BLaER1 (cell line): ENCODE data around the gene FBXO36.

ENCODE experiments used
- H3K27ac ChIP-seq: shearing (Covaris generic); formaldehyde crosslinking; 2 replicates; pipeline ENCODE4 v1.8.1; 2022
- H3K27me3 ChIP-seq: shearing (Covaris generic); formaldehyde crosslinking; 2 replicates; pipeline ENCODE4 v1.8.1; 2022
- H3K36me3 ChIP-seq: shearing (Covaris generic); formaldehyde crosslinking; 2 replicates; pipeline ENCODE4 v1.8.1; 2022
- H3K4me1 ChIP-seq: shearing (Covaris generic); formaldehyde crosslinking; 2 replicates; pipeline ENCODE4 v1.8.1; 2022
- H3K4me2 ChIP-seq: shearing (Covaris generic); formaldehyde crosslinking; 2 replicates; pipeline ENCODE4 v1.8.1; 2022
- H3K4me3 ChIP-seq: shearing (Covaris generic); formaldehyde crosslinking; 2 replicates; pipeline ENCODE4 v1.8.1; 2022
- H3K9ac ChIP-seq: shearing (Covaris generic); formaldehyde crosslinking; 2 replicates; pipeline ENCODE4 v1.8.1; 2022
- H3K9me3 ChIP-seq: shearing (Covaris generic); formaldehyde crosslinking; 2 replicates; pipeline ENCODE4 v1.8.1; 2022
- H4K20me1 ChIP-seq: shearing (Covaris generic); formaldehyde crosslinking; 2 replicates; pipeline ENCODE4 v1.8.1; 2022
- Cebpa-rat ChIP-seq: shearing (Covaris generic); IDR thresholded peaks from 2 replicates; pipeline ENCODE4 v1.8.1; 2022

Gene FBXO36, protein sequence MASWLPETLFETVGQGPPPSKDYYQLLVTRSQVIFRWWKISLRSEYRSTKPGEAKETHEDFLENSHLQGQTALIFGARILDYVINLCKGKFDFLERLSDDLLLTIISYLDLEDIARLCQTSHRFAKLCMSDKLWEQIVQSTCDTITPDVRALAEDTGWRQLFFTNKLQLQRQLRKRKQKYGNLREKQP

DNA sequence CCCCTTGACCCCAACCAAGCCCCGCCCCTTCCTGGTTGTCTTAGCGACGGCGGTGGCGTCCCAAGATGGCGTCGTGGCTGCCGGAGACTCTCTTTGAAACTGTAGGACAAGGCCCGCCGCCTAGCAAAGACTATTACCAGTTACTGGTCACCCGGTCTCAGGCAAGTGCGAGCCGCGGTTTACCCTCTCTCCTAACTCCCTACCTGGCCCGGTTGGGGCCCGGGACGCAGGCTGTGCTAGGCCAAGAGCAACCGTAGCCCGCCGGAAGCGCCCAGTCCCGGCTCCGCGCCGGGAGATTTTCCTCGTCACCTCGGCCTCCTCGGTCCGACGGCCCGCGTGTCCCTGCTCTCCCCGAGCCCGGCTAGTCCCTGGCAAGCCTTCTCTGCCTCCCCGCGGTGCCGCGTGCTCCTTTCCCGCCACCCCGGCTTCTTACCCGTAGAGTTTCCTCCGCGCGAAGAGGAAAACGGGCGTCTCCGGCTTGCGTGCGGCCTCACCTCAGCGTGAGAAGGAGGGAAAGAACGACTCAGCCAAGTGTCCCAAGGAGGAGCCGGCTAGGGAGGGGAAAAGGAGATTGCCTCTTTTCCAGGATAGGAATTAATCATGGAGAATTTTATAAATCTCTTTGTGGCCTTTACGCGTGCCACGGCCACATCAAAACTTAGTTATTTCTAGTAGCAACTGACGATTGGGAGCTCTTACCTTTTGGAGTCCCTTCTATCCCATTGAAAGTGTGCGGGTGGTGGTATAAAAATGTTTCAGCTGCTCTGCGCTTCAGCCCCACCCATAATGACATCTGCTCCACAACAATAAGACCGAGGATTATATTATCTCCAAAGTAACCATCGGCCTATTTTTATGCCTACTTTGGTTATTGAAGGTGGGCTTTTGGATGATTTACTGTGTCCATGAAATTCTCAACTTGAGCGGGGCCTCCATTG lies at the start of gene FBXO36:
Gene FBXO36, plus strand, starts transcription at position 55 of the 938 bp plus-strand sequence. Its CDS starts 11 bp downstream, at position 66.
- Histone ChIP-seq H4K20me1 (peaks cover 31% of the 10 kb centered on the region), H3K4me2 (peak within 1 kb of the TSS; percentile 97), H3K27ac (peak within 1 kb of the TSS; percentile 95), H3K9ac (peak within 1 kb of the TSS; percentile 95), H3K9me3 (no peaks in the 10 kb centered on the region), H3K4me1 (peaks cover 44% of the 10 kb centered on the region), H3K27me3 (no peaks in the 10 kb centered on the region), H3K36me3 (peaks cover 6% of the 10 kb centered on the region), H3K4me3 (peak within 1 kb of the TSS; percentile 97)
- TF ChIP-seq Cebpa-rat = no peak

DNA sequence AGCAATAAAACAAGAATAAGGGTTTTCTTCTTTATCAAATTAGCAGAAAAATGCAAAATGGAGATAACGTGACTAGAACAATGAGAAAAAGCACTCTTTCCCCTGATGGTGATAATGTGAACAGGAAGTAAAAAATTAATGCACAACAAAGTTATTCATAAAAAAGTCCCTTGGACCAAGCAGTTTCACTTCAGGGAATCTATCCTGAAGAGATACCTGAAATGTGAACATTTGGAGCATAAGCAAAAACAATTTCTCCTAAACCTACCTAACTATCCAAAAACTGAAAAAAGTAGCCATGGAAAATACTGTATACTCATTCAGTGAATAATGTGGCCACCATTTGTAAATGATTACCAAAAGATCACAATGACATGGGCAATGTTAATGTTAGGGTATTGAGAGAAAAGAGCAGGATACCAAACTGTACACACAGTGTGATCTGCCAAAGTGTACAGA lies 49.2 kb upstream of the FBXO36 start:
- Histone ChIP-seq H4K20me1 (peaks cover 92% of the 10 kb centered on the region), H3K4me3 (no peak overlapping the region), H3K27me3 (no peaks in the 10 kb centered on the region), H3K9me3 (no peaks in the 10 kb centered on the region), H3K36me3 (peaks cover 71% of the 10 kb centered on the region), H3K27ac (no peak overlapping the region), H3K4me1 (0 out of 2 replicates have a peak, but pooled peaks cover 7% of the 10 kb centered on the region), H3K4me2 (no peak overlapping the region), H3K9ac (no peak overlapping the region)
- TF ChIP-seq Cebpa-rat = no peak

DNA sequence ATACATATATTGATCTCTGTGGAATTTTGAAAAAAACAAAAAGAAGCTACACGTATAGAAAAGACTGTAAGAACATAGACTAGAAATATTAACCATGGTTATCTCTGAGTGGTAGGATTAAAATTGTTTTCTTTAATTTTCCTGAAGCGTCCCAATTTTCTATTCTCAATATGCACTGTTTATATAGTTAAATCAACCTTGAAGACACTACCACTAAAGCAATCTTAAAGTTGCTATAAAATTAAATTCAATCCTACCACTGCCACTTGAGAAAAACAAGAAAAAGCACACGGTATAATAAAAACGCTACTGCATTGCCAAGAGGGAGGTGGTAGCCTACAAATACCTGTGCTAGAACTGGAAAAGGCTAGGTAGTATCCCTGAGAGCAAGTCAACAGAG lies 47.7 kb upstream of the FBXO36 start:
- H3K4me2 ChIP-seq = no peak overlapping the region
- H3K9ac ChIP-seq = no peak overlapping the region
- no peak overlapping the region for H3K27ac ChIP-seq
- 0 out of 2 replicates have a peak, but pooled peaks cover 7% of the 10 kb centered on the region for H3K4me1 ChIP-seq
- no peaks in the 10 kb centered on the region for H3K9me3 ChIP-seq
- peaks cover 87% of the 10 kb centered on the region for H4K20me1 ChIP-seq
- no peaks in the 10 kb centered on the region for H3K27me3 ChIP-seq
- no peak for TF ChIP-seq Cebpa-rat
- H3K36me3 ChIP-seq = peaks cover 71% of the 10 kb centered on the region
- no peak overlapping the region for H3K4me3 ChIP-seq

DNA sequence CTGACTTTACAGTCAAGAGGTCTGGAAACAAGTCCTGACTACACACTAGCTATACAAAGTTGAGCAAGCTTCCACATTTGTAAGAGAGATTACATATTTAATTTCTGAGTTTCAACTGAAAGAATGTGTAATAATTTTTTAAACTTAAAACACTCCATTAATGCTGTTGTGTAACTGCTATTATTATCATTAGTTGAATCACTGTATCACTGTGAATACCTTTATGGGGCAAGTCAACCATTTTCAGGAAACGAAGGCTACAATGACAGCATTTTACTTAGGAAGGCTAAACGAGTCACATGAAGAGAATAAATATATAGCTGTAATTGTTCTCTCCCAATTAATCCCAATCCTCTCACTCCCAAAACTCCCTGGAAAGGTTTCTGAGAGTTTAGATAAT lies 46.8 kb upstream of the FBXO36 start:
- Histone ChIP-seq H3K27ac (no peak overlapping the region), H3K36me3 (peaks cover 71% of the 10 kb centered on the region), H3K27me3 (no peaks in the 10 kb centered on the region), H3K9ac (no peak overlapping the region), H3K4me3 (no peak overlapping the region), H3K9me3 (no peaks in the 10 kb centered on the region), H4K20me1 (peaks cover 87% of the 10 kb centered on the region), H3K4me1 (0 out of 2 replicates have a peak, but pooled peaks cover 7% of the 10 kb centered on the region), H3K4me2 (no peak overlapping the region)
- no peak for TF ChIP-seq Cebpa-rat

DNA sequence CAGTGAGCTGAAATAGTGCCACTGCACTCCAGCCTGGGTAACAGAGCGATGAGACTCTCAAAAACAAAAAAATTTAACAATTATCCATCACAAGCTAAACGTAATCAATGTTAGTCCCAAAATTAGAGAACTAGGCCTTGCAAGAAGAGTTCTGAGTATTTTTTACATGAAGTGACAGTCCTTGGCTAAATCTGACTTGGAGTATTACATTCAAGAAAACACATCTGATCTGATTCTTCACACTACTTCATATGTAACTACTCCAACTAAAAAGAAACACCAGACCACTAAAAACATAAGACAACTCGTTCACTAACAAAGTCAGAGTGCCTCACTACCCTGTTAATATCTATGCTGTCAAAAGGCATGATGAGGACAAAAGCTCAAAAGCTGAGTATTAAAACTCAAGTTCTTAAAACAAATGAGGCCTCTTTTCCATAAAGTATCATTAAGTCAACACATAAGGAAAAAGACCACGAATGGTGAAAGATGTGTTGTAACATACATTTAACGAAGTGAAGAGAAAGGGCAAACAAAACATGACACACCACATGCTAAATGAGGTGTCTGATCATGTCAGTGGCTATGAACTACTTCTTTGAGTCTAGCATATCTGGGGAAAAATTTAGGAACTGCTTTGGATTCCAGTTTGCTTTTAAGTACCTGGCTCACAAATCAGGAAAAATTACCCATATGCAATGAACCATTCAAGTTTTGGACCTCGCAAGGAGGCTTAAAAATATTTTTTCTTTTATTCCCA lies 42.9 kb upstream of the FBXO36 start:
- H3K4me2 ChIP-seq = no peak overlapping the region
- peaks cover 58% of the 10 kb centered on the region for H3K36me3 ChIP-seq
- no peaks in the 10 kb centered on the region for H3K27me3 ChIP-seq
- peaks cover 95% of the 10 kb centered on the region for H4K20me1 ChIP-seq
- no peak overlapping the region for H3K4me3 ChIP-seq
- no peaks in the 10 kb centered on the region for H3K4me1 ChIP-seq
- H3K9ac ChIP-seq = no peak overlapping the region
- no peak overlapping the region for H3K27ac ChIP-seq
- TF ChIP-seq Cebpa-rat = no peak
- H3K9me3 ChIP-seq = no peaks in the 10 kb centered on the region

DNA sequence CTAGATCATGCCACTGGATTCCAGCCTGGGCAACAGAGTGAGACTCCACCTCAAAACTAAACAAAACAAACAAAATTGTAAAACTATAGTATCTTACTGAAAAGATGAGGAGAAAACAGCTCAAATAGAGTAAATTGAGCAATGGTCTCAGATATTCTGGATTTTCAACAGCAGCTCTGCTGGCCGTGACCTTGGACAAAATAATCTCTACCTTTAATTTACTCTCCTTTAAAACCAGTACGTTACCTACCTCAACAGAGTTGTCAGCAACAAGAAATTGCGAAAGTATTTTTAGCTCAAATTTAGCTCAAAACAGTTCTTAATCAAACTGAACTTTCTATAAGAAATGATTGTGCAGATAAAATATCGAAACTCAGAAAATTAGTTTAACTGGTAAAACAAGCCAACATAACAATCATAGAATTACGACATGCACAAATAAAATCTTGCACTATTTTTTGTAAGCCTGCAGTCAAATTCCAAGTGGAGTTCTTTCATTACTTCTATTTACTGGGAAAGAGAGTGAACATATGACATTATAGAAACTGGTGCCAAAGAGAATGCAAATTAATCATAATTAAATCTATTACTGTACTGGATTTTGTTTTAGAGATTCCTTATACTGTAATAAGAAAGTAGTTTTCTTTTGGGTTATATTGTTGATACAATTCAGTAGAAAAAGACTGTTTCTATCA lies 41.3 kb upstream of the FBXO36 start:
- Histone ChIP-seq H3K4me1 (no peaks in the 10 kb centered on the region; the same call in 1 of the 2 replicates), H3K4me2 (no peak overlapping the region), H3K9ac (no peak overlapping the region), H4K20me1 (peaks cover 95% of the 10 kb centered on the region), H3K9me3 (no peaks in the 10 kb centered on the region), H3K27ac (no peak overlapping the region), H3K36me3 (peaks cover 63% of the 10 kb centered on the region), H3K27me3 (no peaks in the 10 kb centered on the region), H3K4me3 (no peak overlapping the region)
- no peak for TF ChIP-seq Cebpa-rat

DNA sequence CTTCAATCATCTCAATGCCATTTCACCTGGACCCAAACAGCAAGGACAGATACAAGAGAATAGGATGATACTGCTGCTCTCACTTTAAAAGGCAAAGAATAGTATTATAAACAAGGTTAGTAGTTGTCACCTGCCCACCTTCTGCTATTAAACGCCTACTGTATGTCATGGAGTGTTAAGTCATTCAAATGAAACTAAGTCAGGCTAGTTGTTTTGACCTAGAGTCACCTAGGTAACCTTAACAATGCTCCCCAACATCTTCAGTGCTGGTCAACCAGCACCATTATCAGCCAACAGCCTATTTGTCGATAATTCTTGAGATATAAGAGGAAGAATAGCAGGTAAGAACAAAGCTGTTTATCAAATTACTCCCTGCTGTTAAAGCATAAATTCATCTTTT lies 39.7 kb upstream of the FBXO36 start:
- no peak overlapping the region for H3K27ac ChIP-seq
- no peaks in the 10 kb centered on the region for H3K27me3 ChIP-seq
- no peak overlapping the region for H3K4me2 ChIP-seq
- H3K9ac ChIP-seq = no peak overlapping the region
- TF ChIP-seq Cebpa-rat = no peak
- H3K4me1 ChIP-seq = peaks cover 14% of the 10 kb centered on the region; the same call in 1 of the 2 replicates
- H3K36me3 ChIP-seq = peaks cover 60% of the 10 kb centered on the region
- no peaks in the 10 kb centered on the region for H3K9me3 ChIP-seq
- H4K20me1 ChIP-seq = peaks cover 95% of the 10 kb centered on the region
- no peak overlapping the region for H3K4me3 ChIP-seq

DNA sequence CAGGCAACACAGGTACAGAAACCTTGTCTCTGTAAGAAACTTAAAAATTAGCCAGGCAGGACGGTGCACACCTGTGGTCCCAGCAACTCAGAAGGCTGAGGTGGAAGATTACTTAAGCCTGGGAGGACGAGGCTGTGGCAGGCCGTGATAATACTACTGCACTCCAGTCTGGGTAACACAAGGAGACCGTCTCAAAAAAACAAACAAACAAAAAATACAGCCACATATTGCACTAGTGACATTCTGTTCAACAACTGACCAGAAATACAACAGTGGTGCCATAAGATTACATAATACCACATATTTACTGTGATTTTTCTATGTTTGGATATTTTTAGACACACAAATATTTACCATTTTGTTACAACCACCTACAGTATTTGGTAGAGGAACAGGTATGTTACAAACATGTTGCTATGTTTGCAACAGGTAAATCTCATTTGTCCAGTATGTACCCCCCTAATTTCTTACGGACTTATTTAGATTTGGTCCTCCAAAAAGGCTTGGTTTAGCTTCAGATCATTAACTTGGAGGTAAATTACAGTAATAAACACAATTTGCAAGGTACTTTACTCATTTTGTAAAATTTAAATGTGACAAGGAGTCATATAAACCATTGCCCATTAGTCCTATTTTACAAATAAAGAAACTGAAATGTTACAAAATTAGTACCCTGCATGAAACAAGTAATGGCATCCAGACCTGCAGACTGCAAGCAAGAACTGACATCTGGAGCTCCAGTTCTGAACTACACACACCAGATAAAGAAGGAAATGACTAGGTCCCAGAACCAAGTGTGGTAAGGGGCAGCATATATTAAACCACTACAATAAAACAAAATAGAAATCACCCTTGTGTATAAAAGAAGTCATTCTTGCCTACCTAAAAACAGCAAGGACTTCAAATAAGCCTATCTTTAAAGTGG lies 37.3 kb upstream of the FBXO36 start:
- Histone ChIP-seq H3K27ac (no peak overlapping the region), H3K36me3 (peaks cover 43% of the 10 kb centered on the region), H4K20me1 (peaks cover 100% of the 10 kb centered on the region), H3K4me1 (peaks cover 14% of the 10 kb centered on the region; the same call in 1 of the 2 replicates), H3K27me3 (no peaks in the 10 kb centered on the region), H3K9me3 (no peaks in the 10 kb centered on the region), H3K9ac (no peak overlapping the region), H3K4me3 (no peak overlapping the region), H3K4me2 (no peak overlapping the region)
- no peak for TF ChIP-seq Cebpa-rat
